22Rv1 (cell line): Measurements from ENCODE around the gene FBXL15.
A peak's percentile ranks its signal among the peaks of the same experiment; 100 is the strongest.

Experiments
- ZFX ChIP-seq: fragments of 450-650 bp; IDR thresholded peaks from 2 replicates; pipeline ENCODE4 v1.6.1; 2017; ENCODE audit warnings: antibody characterized with exemption, borderline replicate concordance
- TF ChIP-seq, protein P1 (sequence below): fragments of 450-650 bp; IDR thresholded peaks from 2 replicates; pipeline ENCODE4 v1.5.1; 2017; ENCODE audit warnings: mild to moderate bottlenecking

DNA sequence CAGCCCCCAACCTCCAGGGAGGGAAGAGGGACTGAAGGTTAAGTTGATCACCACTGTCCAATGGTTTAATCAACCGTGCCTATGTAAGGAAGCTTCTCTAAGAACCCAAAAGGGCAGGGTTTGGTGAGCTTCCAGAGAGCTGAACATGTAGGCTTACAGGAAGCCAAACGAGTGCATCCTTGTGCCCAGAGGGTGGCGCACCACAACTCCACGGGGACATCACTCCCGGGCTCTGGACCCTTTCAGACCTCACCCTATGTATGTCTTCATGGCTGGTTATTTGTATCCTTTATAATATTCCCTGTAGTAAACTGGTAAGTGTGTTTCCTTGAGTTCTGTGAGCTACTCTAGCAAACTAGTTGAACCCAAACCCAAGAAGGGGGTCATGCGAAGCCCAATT, 36.6 kb upstream of the FBXL15 start:
- TF ChIP-seq, protein P1, sequence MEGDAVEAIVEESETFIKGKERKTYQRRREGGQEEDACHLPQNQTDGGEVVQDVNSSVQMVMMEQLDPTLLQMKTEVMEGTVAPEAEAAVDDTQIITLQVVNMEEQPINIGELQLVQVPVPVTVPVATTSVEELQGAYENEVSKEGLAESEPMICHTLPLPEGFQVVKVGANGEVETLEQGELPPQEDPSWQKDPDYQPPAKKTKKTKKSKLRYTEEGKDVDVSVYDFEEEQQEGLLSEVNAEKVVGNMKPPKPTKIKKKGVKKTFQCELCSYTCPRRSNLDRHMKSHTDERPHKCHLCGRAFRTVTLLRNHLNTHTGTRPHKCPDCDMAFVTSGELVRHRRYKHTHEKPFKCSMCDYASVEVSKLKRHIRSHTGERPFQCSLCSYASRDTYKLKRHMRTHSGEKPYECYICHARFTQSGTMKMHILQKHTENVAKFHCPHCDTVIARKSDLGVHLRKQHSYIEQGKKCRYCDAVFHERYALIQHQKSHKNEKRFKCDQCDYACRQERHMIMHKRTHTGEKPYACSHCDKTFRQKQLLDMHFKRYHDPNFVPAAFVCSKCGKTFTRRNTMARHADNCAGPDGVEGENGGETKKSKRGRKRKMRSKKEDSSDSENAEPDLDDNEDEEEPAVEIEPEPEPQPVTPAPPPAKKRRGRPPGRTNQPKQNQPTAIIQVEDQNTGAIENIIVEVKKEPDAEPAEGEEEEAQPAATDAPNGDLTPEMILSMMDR = peak; percentile 38
- TF ChIP-seq ZFX = no peak
